PC-3 (cell line): ENCODE measurements around the gene PRM1.

Source experiments
- CTCF ChIP-seq: fragments of 300-600 bp; sonication (generic); conservative IDR thresholded peaks from 2 replicates; pipeline ENCODE4 v1.5.1; 2017; ENCODE audit warnings: antibody characterized with exemption, low read depth, mild to moderate bottlenecking, low read length
- EZH2 ChIP-seq: fragments of 300-600 bp; sonication (generic); IDR thresholded peaks from one replicate; pipeline ENCODE4 v1.6.1; 2017; ENCODE audit warnings: antibody characterized with exemption, mild to moderate bottlenecking, low read length; ENCODE audit not compliant: unreplicated experiment

- no peak for TF ChIP-seq CTCF
- TF ChIP-seq EZH2 = no peak
Observed at GRCh38 chr16:11277607-11278337, 3.4 kb downstream of the PRM1 start.
